Activated naive CD4-positive, alpha-beta T cell treated with anti-CD3 and anti-CD28 coated beads, Interleukin-2, amount 10 ng/mL, durations not matched to agents 7 days and 5 days (primary cell): ENCODE data around the gene TMED5.
"Not testable (repeated sequence)": the region's sequence is repeated elsewhere in the genome, so short reads cannot be mapped to it uniquely, and the experiment has no call there.

Experiments
- CTCF ChIA-PET: fragments of 350-600 bp; sonication (Branson Sonifier 250); formaldehyde crosslinking; loops from one replicate; lab custom pipeline; 2021; ENCODE audit warnings: antibody characterized with exemption; lab: Charles Lee
- DNase-seq: peaks from one replicate; pipeline ENCODE4 v3.0.0-alpha.2; 2020
- H3K27ac Mint-ChIP-seq: one replicate; pipeline ENCODE4 v1.8.0; 2021; ENCODE audit warnings: mild to moderate bottlenecking, moderate library complexity, mixed read lengths
- H3K27me3 Mint-ChIP-seq: one replicate; pipeline ENCODE4 v1.8.0; 2021; ENCODE audit warnings: mild to moderate bottlenecking, mixed read lengths
- H3K36me3 Mint-ChIP-seq: one replicate; pipeline ENCODE4 v1.8.0; 2021; ENCODE audit warnings: mixed read lengths
- H3K4me1 Mint-ChIP-seq: one replicate; pipeline ENCODE4 v1.8.0; 2021; ENCODE audit warnings: mixed read lengths
- H3K4me3 Mint-ChIP-seq: one replicate; pipeline ENCODE4 v1.8.0; 2021; ENCODE audit warnings: mild to moderate bottlenecking, moderate library complexity, mixed read lengths
- H3K9me3 Mint-ChIP-seq: one replicate; pipeline ENCODE4 v1.8.0; 2021; ENCODE audit warnings: mixed read lengths

TMED5 gene

DNA sequence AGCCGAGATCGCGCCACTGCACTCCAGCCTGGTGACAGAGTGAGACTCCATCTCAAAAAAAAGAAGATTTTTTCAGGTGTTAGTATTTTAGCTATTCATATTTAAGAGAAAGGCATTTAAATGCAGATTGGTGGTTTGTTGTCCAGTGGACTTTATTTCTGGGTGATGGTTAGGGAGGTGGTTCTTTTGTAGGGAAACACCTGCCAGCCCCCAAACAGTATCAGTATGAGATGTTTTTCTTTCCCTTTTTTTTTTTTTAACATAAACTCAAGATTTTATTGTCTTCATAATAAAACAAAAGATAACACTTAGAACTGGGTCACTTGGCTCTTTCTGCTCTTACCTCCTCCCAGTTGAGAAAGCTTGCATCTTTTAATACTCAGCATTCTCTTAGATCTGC is 10.2 kb upstream of the TMED5 start:
- Mint-ChIP-seq H3K27me3 (no peaks in the 10 kb centered on the region), H3K36me3 (peaks cover 40% of the 10 kb centered on the region), H3K27ac (no peak overlapping the region), H3K4me3 (no peak overlapping the region), H3K9me3 (no peaks in the 10 kb centered on the region), H3K4me1 (peaks cover 21% of the 10 kb centered on the region)
- CTCF ChIA-PET: interaction anchor here (0.6 kb wide), 2 partner anchors 93 to 1642 kb away, joined by 4 read pairs; no protein-coding TSS in a partner anchor
- DNase-seq: no peak

- Mint-ChIP-seq H3K27me3 (no peaks in the 10 kb centered on the region), H3K9me3 (no peaks in the 10 kb centered on the region), H3K4me3 (no peak overlapping the region), H3K36me3 (peaks cover 49% of the 10 kb centered on the region), H3K27ac (no peak overlapping the region), H3K4me1 (peaks cover 48% of the 10 kb centered on the region)
- CTCF ChIA-PET: no interaction called here
- DNase-seq: no peak
Observed at GRCh38 chr1:93186667-93187066, 6.5 kb upstream of the TMED5 start.

- Mint-ChIP-seq H3K4me3 (peak within 1 kb of the TSS; percentile 87), H3K4me1 (peaks cover 59% of the 10 kb centered on the region), H3K27ac (peak within 1 kb of the TSS; percentile 99), H3K9me3 (no peaks in the 10 kb centered on the region), H3K27me3 (no peaks in the 10 kb centered on the region), H3K36me3 (peaks cover 40% of the 10 kb centered on the region)
- DNase-seq: peak; percentile 71
- CTCF ChIA-PET: interaction anchor here (1.3 kb wide), 1 partner anchor 31 kb away, joined by 3 read pairs; no protein-coding TSS in a partner anchor
Observed at GRCh38 chr1:93180723-93181613, 755 bp upstream of the TMED5 start, which contains the start of gene CCDC18. Gene CCDC18, plus strand, starts transcription at chr1:93180724. Its CDS starts 2,638 bp downstream, at chr1:93183362.

DNA sequence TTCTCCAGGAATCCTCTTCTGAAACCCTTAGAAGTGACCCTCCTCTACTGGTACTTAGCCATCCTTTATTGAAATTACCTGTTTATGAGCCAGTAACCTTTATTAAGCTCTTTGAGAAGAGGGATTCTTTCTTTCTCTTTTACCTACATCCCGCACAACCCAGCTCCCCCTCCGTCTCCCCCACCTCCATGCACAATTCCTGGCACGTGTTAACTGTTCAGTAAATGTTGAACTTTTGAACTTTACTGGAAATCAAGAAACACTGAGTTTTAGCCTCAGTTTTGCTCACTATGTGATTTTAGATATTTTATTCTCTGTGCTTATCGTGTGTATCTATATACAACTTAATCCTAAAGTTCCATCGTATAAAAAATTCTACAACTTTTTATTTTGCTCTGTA is 1.8 kb downstream of the TMED5 start:
- DNase-seq: no peak
- peaks cover 33% of the 10 kb centered on the region for H3K36me3 Mint-ChIP-seq

GRCh38 chr1:93177991-93178390 is 2.2 kb downstream of the TMED5 start:
- peaks cover 53% of the 10 kb centered on the region for H3K4me1 Mint-ChIP-seq
- no peaks in the 10 kb centered on the region for H3K27me3 Mint-ChIP-seq
- peak overlapping the region; percentile 99 for H3K27ac Mint-ChIP-seq
- peaks cover 3% of the 10 kb centered on the region for H3K9me3 Mint-ChIP-seq
- H3K4me3 Mint-ChIP-seq: peak overlapping the region; percentile 87
- CTCF ChIA-PET: no interaction called here
- H3K36me3 Mint-ChIP-seq: peaks cover 35% of the 10 kb centered on the region
- DNase-seq: no peak

More for the DNA sequence above, 1.8 kb downstream of the TMED5 start:
- Mint-ChIP-seq H3K9me3 (peaks cover 3% of the 10 kb centered on the region), H3K27me3 (no peaks in the 10 kb centered on the region), H3K27ac (peak overlapping the region; percentile 99), H3K4me1 (peaks cover 54% of the 10 kb centered on the region), H3K4me3 (peak overlapping the region; percentile 87)
- CTCF ChIA-PET: no interaction called here

GRCh38 chr1:93174638-93175037 is 5.6 kb downstream of the TMED5 start:
- CTCF ChIA-PET, H3K27ac Mint-ChIP-seq, DNase-seq, H3K27me3 Mint-ChIP-seq, H3K9me3 Mint-ChIP-seq, H3K4me3 Mint-ChIP-seq: not testable (repeated sequence)
- Mint-ChIP-seq H3K36me3 (peaks cover 48% of the 10 kb centered on the region), H3K4me1 (peaks cover 57% of the 10 kb centered on the region)

DNA sequence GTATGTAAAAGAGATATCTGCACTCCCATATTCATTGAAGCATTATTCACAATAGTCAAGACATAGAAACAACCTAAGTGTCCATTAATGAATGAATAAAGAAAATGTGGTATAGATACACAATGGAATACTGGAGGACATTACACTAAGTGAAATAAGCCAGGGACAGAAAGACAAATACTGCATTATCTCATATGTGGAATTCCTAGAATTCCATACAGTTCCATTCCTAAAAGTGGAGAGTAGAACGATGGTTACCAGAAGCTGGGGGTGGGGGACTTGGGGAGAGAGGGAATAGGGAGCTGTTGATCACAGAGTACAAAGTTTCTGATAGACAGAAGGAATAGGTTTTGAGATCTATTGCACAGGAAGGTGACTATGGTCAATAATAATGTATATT is 7.4 kb downstream of the TMED5 start:
- DNase-seq: no peak
- H3K4me3 Mint-ChIP-seq: no peak overlapping the region
- H3K27ac Mint-ChIP-seq: no peak overlapping the region
- H3K36me3 Mint-ChIP-seq: peaks cover 49% of the 10 kb centered on the region
- no peaks in the 10 kb centered on the region for H3K27me3 Mint-ChIP-seq
- peaks cover 7% of the 10 kb centered on the region for H3K9me3 Mint-ChIP-seq
- CTCF ChIA-PET: no interaction called here
- H3K4me1 Mint-ChIP-seq: peaks cover 54% of the 10 kb centered on the region

- peak overlapping the region; percentile 87 for H3K27ac Mint-ChIP-seq
- CTCF ChIA-PET: no interaction called here
- DNase-seq: no peak
- peaks cover 9% of the 10 kb centered on the region for H3K9me3 Mint-ChIP-seq
- peak overlapping the region; percentile 70 for H3K4me3 Mint-ChIP-seq
- H3K4me1 Mint-ChIP-seq: peaks cover 46% of the 10 kb centered on the region
- peaks cover 57% of the 10 kb centered on the region for H3K36me3 Mint-ChIP-seq
- no peaks in the 10 kb centered on the region for H3K27me3 Mint-ChIP-seq
Observed at GRCh38 chr1:93171549-93172034, 8.6 kb downstream of the TMED5 start.

DNA sequence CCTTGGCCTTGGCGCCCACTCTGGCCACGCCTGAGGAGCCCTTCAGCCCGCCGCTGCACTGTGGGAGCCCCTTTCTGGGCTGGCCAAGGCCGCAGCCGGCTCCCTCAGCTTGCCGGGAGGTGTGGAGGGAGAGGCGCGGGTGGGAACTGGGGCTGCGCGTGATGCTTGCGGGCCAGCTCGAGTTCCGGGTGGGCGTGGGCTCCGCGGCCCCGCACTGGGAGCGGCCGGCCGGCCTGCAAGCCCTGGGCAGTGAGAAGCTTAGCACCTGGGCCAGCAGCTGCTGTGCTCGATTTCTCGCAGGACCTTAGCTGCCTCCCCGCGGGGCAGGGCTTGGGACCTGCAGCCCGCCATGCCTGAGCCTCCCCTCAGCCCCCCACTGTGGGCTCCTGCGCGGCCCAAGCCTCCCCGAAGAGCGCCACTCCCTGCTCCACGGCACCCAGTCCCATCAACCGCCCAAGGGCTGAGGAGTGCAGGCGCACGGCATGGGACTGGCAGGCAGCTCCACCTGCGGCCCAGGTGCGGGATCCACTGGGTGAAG is 10.0 kb downstream of the TMED5 start:
- Mint-ChIP-seq H3K4me1 (peaks cover 41% of the 10 kb centered on the region), H3K9me3 (peaks cover 11% of the 10 kb centered on the region), H3K36me3 (peaks cover 62% of the 10 kb centered on the region)
- DNase-seq, H3K4me3 Mint-ChIP-seq, H3K27me3 Mint-ChIP-seq, H3K27ac Mint-ChIP-seq: not testable (repeated sequence)
- CTCF ChIA-PET: interaction anchor here (0.6 kb wide), 1 partner anchor 200 kb away, joined by 3 read pairs; no protein-coding TSS in a partner anchor

DNA sequence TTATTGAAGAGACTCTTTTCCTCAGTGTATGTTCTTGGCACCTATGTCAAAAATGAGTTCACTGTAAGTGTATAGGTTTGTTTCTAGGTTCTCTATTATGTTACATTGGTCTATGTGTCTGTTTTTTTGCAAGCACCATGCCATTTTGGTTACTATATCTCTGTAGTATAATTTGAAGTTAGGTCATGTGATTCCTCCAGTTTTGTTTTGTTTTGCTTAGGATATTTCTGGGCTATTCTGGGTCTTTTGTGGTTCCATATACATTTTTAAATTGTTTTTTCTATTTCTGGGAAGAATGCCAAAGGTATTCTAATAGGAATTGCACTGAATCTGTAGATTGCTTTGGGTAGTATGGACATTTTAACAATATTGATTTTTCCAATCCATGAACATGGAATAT is 13.2 kb downstream of the TMED5 start:
- Mint-ChIP-seq H3K27ac (no peak overlapping the region), H3K4me3 (no peak overlapping the region), H3K36me3 (peaks cover 52% of the 10 kb centered on the region), H3K4me1 (peaks cover 27% of the 10 kb centered on the region), H3K27me3 (no peaks in the 10 kb centered on the region), H3K9me3 (peaks cover 8% of the 10 kb centered on the region)
- CTCF ChIA-PET: no interaction called here
- no peak for DNase-seq

DNA sequence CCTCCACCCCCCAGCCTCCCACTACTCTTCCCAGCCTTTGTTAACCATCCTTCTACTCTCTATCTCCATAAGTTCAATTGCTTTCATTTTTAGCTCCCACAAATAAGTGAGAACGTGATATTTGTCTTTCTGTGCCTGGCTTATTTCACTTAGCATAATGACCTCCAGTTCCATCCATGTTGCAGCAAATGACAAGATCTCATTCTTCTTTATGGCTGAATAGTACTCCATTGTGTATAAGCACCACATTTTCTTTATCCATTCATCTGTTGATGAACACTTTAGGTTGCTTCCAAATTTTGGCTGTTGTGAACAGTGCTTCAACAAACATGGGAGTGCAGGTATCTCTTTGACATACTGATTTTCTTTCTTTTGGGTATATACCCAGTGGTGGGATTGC is 14.3 kb downstream of the TMED5 start:
- DNase-seq, H3K4me3 Mint-ChIP-seq, H3K27ac Mint-ChIP-seq, CTCF ChIA-PET, H3K27me3 Mint-ChIP-seq, H3K9me3 Mint-ChIP-seq: not testable (repeated sequence)
- Mint-ChIP-seq H3K4me1 (peaks cover 18% of the 10 kb centered on the region), H3K36me3 (peaks cover 51% of the 10 kb centered on the region)

DNA sequence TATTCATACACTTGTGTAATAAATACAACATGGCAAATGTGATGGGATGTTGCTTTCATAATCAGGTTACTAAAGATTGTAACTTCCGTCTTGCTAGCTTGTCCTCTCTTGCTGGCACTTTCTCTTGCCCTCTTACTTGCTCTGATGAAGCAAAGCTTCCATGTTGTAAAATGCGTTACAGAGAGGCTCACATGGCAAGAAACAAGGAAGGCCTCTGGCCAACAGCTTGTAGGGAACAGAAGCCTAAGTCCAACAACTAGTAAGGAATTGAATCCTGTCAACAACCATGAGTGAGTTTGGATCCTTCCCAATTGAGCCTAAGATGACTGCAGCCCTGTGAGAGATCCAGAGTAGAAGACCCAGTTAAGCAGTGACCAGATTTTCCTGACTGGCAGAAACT is 15.4 kb downstream of the TMED5 start:
- peaks cover 14% of the 10 kb centered on the region for H3K4me1 Mint-ChIP-seq
- no peaks in the 10 kb centered on the region for H3K27me3 Mint-ChIP-seq
- H3K36me3 Mint-ChIP-seq: peaks cover 52% of the 10 kb centered on the region
- peaks cover 8% of the 10 kb centered on the region for H3K9me3 Mint-ChIP-seq
- CTCF ChIA-PET: no interaction called here
- H3K4me3 Mint-ChIP-seq: no peak overlapping the region
- DNase-seq: no peak
- H3K27ac Mint-ChIP-seq: no peak overlapping the region

DNA sequence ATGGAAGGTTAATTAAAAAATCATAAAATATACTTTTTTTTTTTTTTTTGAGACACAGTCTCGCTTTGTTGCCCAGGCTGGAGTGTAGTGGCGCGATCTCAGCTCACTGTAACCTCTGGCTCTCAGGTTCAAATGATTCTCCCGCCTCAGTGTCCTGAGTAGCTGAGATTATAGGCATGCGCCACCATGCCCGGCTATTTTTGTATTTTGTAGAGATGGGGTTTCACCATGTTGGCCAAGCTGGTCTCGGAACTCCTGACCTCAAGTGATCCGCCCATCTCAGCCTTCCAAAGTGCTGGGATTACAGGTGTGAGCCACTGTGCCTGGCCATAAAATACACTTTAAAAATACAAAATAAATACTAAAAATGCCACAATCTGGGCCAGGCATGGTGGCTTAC is 16.9 kb downstream of the TMED5 start:
- peaks cover 50% of the 10 kb centered on the region for H3K36me3 Mint-ChIP-seq
- CTCF ChIA-PET, H3K27me3 Mint-ChIP-seq, H3K27ac Mint-ChIP-seq, H3K4me3 Mint-ChIP-seq, DNase-seq, H3K9me3 Mint-ChIP-seq, H3K4me1 Mint-ChIP-seq: not testable (repeated sequence)

DNA sequence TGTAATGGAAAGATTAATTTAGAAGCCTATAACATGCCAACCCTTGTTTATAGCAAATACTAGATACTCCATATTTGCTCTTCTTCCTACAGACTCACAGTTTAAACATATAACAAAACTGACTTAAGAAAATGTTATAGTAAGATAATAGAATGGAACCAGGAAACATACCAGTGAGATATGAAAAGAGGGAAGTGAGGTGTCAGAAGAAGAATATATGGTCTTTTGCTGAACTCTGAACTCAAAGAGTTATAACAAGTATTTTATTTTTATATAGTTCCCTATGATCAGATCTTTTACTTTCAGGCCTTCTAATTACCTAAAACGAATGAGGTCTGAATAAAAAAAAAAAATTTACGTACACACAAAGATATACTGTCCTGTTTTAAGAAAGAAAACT is 20.9 kb downstream of the TMED5 start:
- DNase-seq: no peak
- H3K4me1 Mint-ChIP-seq: peaks cover 18% of the 10 kb centered on the region
- no peaks in the 10 kb centered on the region for H3K27me3 Mint-ChIP-seq
- peaks cover 42% of the 10 kb centered on the region for H3K36me3 Mint-ChIP-seq
- CTCF ChIA-PET: no interaction called here
- no peak overlapping the region for H3K4me3 Mint-ChIP-seq
- peak overlapping the region; percentile 6 for H3K27ac Mint-ChIP-seq
- no peaks in the 10 kb centered on the region for H3K9me3 Mint-ChIP-seq
